HG03103 (cell line): ENCODE data around the gene KNDC1.
"Not testable (repeated sequence)": the region's sequence is repeated elsewhere in the genome, so short reads cannot be mapped to it uniquely, and the experiment has no call there.

Experiments
- ATAC-seq: cut with Tn5 transposase; IDR thresholded peaks from one replicate; pipeline ENCODE4 v1.9.1; 2021; ENCODE audit warnings: low read depth; ENCODE audit not compliant: unreplicated experiment

Gene KNDC1

DNA sequence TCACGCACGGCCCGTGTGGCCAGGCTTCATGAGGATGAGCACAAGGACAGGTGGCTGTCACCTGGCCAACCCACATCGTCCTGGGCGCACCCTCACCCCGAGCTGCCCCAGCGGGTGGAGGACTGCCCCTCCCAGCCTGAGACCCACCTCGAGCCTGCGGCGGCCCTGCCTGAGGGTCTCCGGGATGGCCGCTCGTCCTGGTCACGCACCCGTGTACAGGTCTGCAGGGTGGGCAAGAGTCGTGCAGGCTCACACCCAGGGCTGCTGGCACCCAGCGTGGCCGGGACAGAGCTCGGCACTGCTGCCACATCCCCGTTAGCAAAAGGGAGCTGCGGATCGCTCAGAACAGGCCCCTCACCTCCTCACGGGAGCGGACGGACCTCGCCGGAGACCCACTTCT is 55.6 kb downstream of the KNDC1 start:
- no peak for ATAC-seq

GRCh38 chr10:133216776-133217175 is 56.8 kb downstream of the KNDC1 start:
- no peak for ATAC-seq

- no peak for ATAC-seq
These were observed 58.0 kb downstream of the KNDC1 start for GRCh38 chr10:133217800-133218589.

DNA sequence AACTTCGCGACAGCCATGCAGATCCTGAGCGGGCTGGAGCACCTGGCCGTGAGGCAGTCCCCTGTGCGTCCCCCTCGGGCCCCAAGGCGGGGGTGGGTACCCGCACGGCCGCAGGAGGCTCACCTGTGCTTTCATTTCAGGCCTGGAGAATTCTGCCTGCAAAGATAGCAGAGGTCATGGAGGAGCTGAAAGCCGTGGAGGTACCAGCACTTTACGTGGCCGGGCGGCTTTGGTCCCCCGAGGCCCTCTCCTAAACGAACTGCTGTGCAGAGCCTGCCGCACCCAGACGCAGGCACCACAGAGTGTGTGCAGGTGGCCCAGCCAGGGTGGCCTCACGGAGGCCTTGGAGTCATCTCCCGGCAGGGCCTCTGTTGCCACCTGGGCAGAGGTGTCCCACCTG is 58.9 kb downstream of the KNDC1 start:
- ATAC-seq, result no peak

DNA sequence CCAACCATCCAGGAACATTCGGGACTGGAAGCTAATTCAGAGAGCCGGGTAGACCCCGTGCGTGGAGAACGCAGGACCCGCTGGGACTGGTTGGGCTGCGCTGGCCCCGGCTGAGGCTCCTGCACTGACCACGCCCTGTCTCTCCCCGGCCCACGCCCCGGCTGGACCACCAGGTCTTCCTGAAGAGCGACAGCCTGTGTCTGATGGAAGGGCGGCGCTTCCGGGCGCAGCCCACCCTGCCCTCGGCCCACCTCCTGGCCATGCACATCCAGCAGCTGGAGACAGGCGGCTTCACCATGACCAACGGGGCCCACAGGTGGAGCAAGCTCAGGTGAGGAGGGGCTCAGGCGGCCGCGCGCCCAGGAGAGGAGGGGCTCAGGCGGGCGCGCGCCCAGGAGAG is 59.8 kb downstream of the KNDC1 start:
- no peak for ATAC-seq

GRCh38 chr10:133221331-133221730 is 61.3 kb downstream of the KNDC1 start:
- ATAC-seq, result no peak

DNA sequence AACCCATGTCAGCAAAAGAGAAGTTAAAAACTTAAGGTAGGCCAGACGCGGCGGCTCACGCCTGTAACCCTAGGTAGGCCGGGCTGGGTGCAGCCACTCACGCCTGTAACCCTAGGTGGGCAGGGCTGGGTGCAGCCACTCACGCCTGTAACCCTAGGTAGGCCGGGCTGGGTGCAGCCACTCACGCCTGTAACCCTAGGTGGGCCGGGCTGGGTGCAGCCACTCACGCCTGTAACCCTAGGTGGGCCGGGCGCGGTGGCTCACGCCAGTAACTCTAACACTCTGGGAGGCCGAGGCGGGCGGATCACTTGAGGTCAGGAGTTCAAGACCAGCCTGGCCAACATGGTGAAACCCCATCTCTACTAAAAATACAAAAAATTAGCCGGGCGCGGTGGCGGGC is 61.7 kb downstream of the KNDC1 start:
- not testable (repeated sequence) for ATAC-seq

GRCh38 chr10:133224076-133224475 is 64.1 kb downstream of the KNDC1 start:
- no peak for ATAC-seq

DNA sequence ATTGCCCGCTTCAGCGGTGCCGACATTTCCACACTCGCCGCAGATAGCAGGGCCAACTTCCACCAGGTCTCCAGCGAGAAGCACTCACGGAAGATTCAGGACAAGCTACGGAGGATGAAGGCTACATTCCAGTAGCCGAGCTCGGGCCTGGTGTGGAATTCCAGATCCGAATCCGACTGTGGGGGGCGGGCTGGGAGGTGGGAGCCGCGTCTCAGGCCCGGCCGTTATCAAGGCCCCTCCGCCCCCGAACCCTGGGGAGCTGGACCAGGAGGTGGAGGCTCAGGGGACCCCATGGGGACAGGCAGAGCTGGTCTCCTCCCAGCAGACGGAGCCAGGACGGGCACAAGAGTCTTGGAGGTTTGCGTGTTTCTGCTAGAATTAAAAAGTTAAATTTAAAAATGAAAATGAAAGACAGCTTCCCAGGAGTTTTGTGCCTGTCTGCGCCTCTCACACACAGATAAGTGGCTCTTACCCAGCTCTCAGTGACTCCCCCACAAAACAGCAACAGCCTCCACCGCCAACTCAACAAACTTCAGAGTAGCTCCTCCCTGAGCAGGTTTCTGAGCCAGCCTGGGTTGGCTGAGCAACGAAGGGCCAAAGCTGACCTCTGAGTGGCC is 64.8 kb downstream of the KNDC1 start:
- no peak for ATAC-seq

GRCh38 chr10:133225707-133226191 is 65.7 kb downstream of the KNDC1 start:
- no peak for ATAC-seq

GRCh38 chr10:133226251-133226808 is 66.3 kb downstream of the KNDC1 start:
- ATAC-seq, result no peak

DNA sequence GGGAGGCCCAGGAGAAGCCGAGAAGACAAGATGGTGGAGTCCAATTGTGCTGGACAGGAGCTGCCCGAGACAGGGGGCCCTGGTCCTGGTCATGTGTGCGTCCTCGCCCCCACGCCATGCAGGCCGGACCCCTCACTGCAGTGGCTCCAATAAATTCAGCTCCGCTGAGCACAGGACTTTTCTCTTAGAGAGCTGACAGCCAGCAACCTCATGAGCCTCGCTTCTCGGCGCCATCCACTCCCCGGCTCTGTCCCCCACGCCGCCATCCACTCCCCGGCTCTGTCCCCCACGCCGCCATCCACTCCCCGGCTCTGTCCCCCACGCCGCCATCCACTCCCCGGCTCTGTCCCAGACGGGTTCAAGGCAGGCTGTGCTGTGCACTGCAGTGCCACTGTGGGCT is 67.2 kb downstream of the KNDC1 start:
- no peak for ATAC-seq

- ATAC-seq, result no peak
These were observed 69.4 kb downstream of the KNDC1 start for GRCh38 chr10:133229265-133230043.

GRCh38 chr10:133230044-133230361 is 70.0 kb downstream of the KNDC1 start, which contains the start of gene UTF1:
TSS of gene UTF1 (plus strand) at chr10:133230217. CDS start at chr10:133230289, 72 bp downstream.
- no peak for ATAC-seq

DNA sequence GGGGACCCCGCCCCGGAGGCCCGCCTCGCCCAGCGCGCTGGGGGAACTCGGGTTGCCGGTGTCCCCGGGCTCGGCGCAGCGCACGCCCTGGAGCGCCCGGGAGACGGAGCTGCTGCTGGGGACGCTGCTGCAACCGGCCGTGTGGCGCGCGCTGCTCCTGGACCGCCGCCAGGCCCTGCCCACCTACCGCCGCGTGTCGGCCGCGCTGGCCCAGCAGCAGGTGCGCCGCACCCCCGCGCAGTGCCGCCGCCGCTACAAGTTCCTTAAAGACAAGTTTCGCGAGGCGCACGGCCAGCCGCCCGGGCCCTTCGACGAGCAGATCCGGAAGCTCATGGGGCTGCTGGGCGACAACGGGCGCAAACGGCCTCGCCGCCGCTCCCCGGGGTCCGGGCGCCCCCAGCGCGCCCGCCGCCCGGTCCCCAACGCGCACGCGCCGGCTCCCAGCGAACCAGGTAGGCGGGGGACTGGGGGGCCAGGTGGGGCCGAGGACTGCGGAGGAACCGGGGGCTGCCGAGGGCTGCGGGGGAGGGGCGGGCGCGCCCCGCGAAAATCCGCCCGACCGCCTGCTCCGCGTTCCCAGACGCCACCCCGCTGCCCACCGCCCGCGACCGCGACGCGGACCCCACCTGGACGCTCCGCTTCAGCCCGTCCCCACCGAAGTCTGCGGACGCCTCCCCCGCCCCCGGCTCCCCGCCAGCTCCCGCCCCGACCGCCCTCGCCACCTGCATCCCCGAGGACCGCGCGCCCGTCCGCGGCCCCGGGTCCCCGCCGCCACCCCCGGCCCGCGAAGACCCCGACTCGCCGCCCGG is 70.6 kb downstream of the KNDC1 start:
- no peak for ATAC-seq

- ATAC-seq, result no peak
These were observed 71.4 kb downstream of the KNDC1 start for GRCh38 chr10:133231244-133231945.

GRCh38 chr10:133231946-133232574 is 72.0 kb downstream of the KNDC1 start:
- no peak for ATAC-seq

DNA sequence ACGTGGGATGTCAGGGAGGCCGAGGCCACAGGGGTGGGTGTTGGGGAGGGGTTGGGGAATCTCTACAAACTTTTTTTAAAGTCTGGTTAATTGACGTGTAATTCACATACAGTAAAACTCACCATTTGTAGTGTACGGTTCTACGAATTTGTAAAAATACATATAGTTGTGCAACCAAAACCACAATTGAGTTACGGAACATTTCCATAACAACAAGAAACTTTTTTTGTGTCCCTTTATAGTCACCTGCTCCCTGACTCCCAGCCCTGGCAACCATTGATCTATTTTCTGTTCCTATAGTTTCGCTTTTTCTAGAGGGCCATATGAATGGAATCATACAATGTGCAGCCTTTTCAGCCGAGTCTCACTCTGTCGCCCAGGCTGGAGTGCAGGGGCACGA is 74.8 kb downstream of the KNDC1 start:
- ATAC-seq, result not testable (repeated sequence)

DNA sequence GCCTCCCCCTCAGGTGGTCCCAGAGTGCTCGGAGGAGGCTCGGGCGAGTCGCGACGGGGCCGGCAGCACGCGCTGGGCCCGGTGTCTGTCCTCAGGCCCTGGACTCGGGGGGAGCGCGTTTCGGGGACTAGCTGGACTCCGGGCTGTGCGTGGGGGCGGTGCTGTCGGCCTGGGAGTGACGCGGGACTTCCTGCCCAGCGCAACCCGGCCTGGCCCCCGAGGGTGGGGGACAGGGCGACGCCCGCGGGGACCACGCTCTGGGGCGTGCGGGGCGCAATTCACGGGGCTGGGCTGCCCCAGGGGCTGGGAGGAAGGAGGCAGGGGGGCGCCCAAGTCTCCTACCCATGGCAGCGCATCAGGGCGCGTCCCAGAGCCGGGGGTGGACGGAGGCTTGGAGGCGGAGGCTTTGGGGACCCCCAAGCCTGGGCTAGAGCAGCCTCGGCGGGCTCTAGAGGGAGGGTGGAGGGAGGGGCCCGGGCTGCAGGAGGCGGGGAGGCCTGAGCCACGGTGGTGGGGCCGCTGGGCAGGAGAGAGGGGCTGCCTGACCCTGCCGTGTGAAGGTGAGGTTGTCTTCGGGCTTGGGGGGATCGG is 75.3 kb downstream of the KNDC1 start:
- ATAC-seq, result no peak
